Breast epithelium (tissue), 4 donors: ENCODE measurements around the gene NSMCE3. TPM values are rescaled to one million over a fixed set of nuclear protein-coding genes. Genes with fewer than 3 reads are reported as not detected.
A peak's percentile ranks its signal among the peaks of the same experiment; 100 is the strongest.

Experiments used
- DNase-seq, 2 donors: peaks; one replicate each; pipeline ENCODE4 v3.0.0-alpha.2; 2019; ENCODE audit warnings: low spot score in 2 of 2
- H3K27ac ChIP-seq, 2 donors: fragments of 200-600 bp; sonication (generic) in 1 of 2; one replicate each; pipeline ENCODE4 v1.5.1; 2016 to 2019; ENCODE audit warnings: mild to moderate bottlenecking in 1 of 2
- H3K27me3 ChIP-seq, 2 donors: fragments of 200-600 bp; sonication (generic) in 1 of 2; one replicate each; pipeline versions ENCODE4 v1.5.1 to v1.6.0; 2017 to 2019; ENCODE audit warnings: control low read depth in 1 of 2, mild to moderate bottlenecking in 1 of 2
- H3K36me3 ChIP-seq: fragments of 200-600 bp; one replicate; pipeline ENCODE4 v1.5.1; 2019
- H3K4me1 ChIP-seq, 2 donors: fragments of 200-600 bp; sonication (generic); one replicate each; pipeline ENCODE4 v1.5.1; 2016 to 2019; ENCODE audit warnings: control low read depth in 1 of 2
- H3K4me3 ChIP-seq, 3 donors: fragments of 200-600 bp; sonication (generic); 1 replicate in 2 of 3; 2 replicates in 1 of 3; pipeline ENCODE4 v1.5.1; 2016 to 2019; ENCODE audit warnings: mild to moderate bottlenecking in 3 of 3, moderate library complexity in 2 of 3
- H3K9me3 ChIP-seq, 2 donors: fragments of 200-600 bp; sonication (generic) in 1 of 2; one replicate each; pipeline ENCODE4 v1.5.1; 2016 to 2019; ENCODE audit warnings: control low read depth in 1 of 2
- CTCF ChIP-seq, 3 donors: fragments of 450-650 bp; IDR thresholded peaks; one replicate each; pipeline ENCODE4 v1.5.1; 2016 to 2017; ENCODE audit warnings: antibody characterized with exemption in 3 of 3, mild to moderate bottlenecking in 3 of 3, moderate library complexity in 3 of 3
- POLR2A ChIP-seq: fragments of 450-650 bp; IDR thresholded peaks from one replicate; pipeline ENCODE4 v1.6.1; 2016; ENCODE audit warnings: antibody characterized with exemption, mild to moderate bottlenecking, moderate library complexity
- POLR2AphosphoS5 ChIP-seq, 3 donors: sonication (generic); formaldehyde crosslinking; IDR thresholded peaks; one replicate each; pipeline ENCODE4 v1.6.1; 2017; ENCODE audit warnings: antibody characterized with exemption in 3 of 3
- intact Hi-C: fragments of 100-400 bp; cut with DNase I; formaldehyde crosslinking; loops from one replicate; pipeline ENCODE4 v1.15.1; 2023; ENCODE audit warnings: low total_unique reads
- total RNA-seq, 3 donors: library from RNA; depleted of rRNA; stranded (reverse); fragments of >200 nt; gene quantifications; one replicate each; pipeline ENCODE4 v1.1.0, GENCODE V29; 2016

Gene NSMCE3
- 10 to 100 TPM in 1 of 3 donors, 1 to 10 TPM in 2; 7.0 to 11.1 (median 8.2) TPM for total RNA-seq

DNA sequence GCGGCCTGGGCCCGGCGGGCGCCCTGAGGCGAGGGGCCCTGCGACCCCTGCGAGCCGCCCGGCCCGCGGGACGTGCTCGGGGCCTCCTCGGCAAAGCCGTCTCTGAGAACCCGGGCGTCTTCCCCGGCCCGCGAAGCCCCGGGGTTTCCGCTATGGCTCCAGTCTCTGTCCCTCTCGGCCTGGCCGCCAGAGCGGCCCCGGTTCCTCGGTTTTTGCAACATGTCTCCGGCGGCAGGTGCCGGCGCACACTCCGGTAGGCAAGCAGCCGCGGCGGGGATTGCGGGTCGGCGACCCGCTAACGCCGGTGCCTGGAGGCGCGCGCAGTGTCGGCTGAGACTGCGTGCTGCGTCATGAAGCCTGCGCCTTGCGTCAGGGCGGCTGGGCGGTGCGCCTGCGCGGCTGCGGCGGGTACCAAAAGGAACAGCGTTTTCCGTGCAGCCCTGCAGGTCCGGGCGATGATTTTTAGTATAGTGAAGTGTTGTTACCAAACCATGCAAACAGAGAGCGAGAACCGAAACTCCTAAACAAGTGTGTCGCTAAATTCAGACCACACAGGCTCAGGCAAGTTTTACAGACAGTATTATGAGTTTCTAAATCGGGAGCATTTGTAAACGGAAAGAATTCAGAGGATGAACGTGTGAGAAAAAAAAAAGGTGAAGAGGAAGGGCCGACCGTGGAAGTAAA is at the start of gene NSMCE3:
Gene NSMCE3 (minus strand): TSS at position 338 of the 684 bp plus-strand sequence. CDS start 117 bp downstream, at position 221.
- no peaks in the 10 kb centered on the region for H3K9me3 ChIP-seq
- H3K27ac ChIP-seq: peak within 1 kb of the TSS; percentile 91 to 92
- H3K4me1 ChIP-seq: peaks cover 0 to 7% of the 10 kb centered on the region in 2 donors

GRCh38 chr15:29316422-29316821 is 46.8 kb upstream of the NSMCE3 start:
- no peaks in the 10 kb centered on the region for H3K27me3 ChIP-seq
- H3K36me3 ChIP-seq: no peaks in the 10 kb centered on the region
- no peaks in the 10 kb centered on the region for H3K9me3 ChIP-seq
- H3K27ac ChIP-seq: no peak overlapping the region
- no peaks in the 10 kb centered on the region for H3K4me1 ChIP-seq
- TF ChIP-seq CTCF (IDR thresholded peaks at IDR 0.05): no peak
- TF ChIP-seq POLR2A: no peak
- no peak for TF ChIP-seq POLR2AphosphoS5 (IDR thresholded peaks at IDR 0.05)
- no peak for DNase-seq
- intact Hi-C loops: no loop called here
- H3K4me3 ChIP-seq: no peak overlapping the region

More for the DNA sequence above, at the start of gene NSMCE3:
- Histone ChIP-seq H3K27me3 (no peaks in the 10 kb centered on the region), H3K36me3 (no peaks in the 10 kb centered on the region), H3K4me3 (peak within 1 kb of the TSS; percentile 73 to 85 (median 84))
- intact Hi-C loops: no loop called here
- peak; percentile 80 to 81 for DNase-seq
- TF ChIP-seq POLR2A (peak; percentile 75), POLR2AphosphoS5 (IDR thresholded peaks at IDR 0.05) (peak; percentile 63 to 90 (median 69)), CTCF (IDR thresholded peaks at IDR 0.05) (no peak)

GRCh38 chr15:29312387-29312786 is 42.8 kb upstream of the NSMCE3 start:
- Histone ChIP-seq H3K27me3 (no peaks in the 10 kb centered on the region), H3K36me3 (no peaks in the 10 kb centered on the region), H3K9me3 (no peaks in the 10 kb centered on the region), H3K4me3 (no peak overlapping the region), H3K27ac (no peak overlapping the region), H3K4me1 (no peaks in the 10 kb centered on the region)
- no peak for TF ChIP-seq POLR2AphosphoS5 (IDR thresholded peaks at IDR 0.05)
- no peak for TF ChIP-seq POLR2A
- TF ChIP-seq CTCF (IDR thresholded peaks at IDR 0.05): no peak
- no peak for DNase-seq
- intact Hi-C loops: no loop called here

- no peak for TF ChIP-seq POLR2A
- no peak for TF ChIP-seq CTCF (IDR thresholded peaks at IDR 0.05)
- TF ChIP-seq POLR2AphosphoS5 (IDR thresholded peaks at IDR 0.05): no peak
- Histone ChIP-seq H3K4me1 (no peaks in the 10 kb centered on the region), H3K9me3 (no peaks in the 10 kb centered on the region), H3K4me3 (no peak overlapping the region), H3K27me3 (no peaks in the 10 kb centered on the region), H3K27ac (no peak overlapping the region), H3K36me3 (no peaks in the 10 kb centered on the region)
- intact Hi-C loops: no loop called here
- no peak for DNase-seq
These were observed 42.1 kb upstream of the NSMCE3 start for GRCh38 chr15:29311696-29312095.

DNA sequence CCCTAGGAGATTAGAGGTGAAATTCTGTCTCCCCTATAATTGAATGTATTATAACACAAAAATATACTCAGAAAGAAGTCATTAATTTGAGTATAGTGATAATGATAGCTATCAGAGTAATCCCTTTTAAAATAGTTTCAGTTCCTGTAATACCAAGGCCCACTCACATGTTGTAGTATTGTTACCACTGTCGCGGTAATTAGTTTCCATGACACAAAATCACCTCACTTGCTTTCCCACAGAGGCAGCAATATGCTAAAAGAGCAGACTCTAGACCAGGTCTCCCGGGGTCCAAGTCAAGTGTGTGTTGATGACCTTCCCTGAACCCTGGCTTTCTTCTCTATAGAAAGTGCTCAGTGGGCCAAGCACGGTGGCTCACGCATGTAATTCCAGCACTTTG is 39.5 kb upstream of the NSMCE3 start:
- no peaks in the 10 kb centered on the region for H3K4me1 ChIP-seq
- H3K4me3 ChIP-seq: no peak overlapping the region
- no peaks in the 10 kb centered on the region for H3K36me3 ChIP-seq
- no peaks in the 10 kb centered on the region for H3K9me3 ChIP-seq
- H3K27me3 ChIP-seq: no peaks in the 10 kb centered on the region
- TF ChIP-seq POLR2AphosphoS5 (IDR thresholded peaks at IDR 0.05) (no peak), POLR2A (no peak)
- intact Hi-C loops: loop anchor here (1.0 kb wide), 1 partner anchor 19 kb away; no protein-coding TSS in a partner anchor
- DNase-seq: no peak
- no peak overlapping the region for H3K27ac ChIP-seq
